CD4-positive, alpha-beta T cell treated with Interleukin-17A for 4 hours (primary cell): Measurements from ENCODE around the gene MEMO1.
"Not testable (repeated sequence)": the region's sequence is repeated elsewhere in the genome, so short reads cannot be mapped to it uniquely, and the experiment has no call there.

Experiments
- DNase-seq: peaks from one replicate; pipeline ENCODE4 v3.0.0-alpha.2; 2020; ENCODE audit warnings: mixed read lengths

MEMO1 gene

GRCh38 chr2:31997653-31998052 is 13.2 kb downstream of the MEMO1 start:
- no peak for DNase-seq

DNA sequence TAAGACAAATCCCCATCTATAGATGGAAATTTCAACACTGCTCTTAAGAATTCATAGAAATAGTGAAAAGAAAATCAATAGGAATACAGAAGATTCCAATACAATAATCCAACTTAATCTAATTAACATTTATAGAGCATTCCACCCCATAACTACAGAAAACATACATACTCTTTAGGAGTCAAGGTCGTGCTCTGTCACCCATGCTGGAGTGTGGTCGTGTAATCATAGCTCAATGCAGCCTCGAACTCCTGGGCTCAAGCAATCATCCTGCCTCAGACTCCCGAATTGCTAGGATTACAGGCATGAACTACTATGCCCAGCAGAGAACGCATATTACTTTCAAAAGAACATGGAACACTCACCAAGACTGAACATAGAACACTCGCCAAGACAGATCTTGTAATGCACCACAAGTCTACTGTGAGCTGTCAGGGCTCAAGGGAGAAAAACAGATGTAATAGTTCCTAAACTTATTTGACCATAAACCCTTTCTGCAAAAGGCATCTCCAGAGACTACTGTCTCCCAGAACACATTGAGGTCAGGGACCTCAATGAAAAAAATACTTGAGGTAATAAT is 14.1 kb downstream of the MEMO1 start:
- no peak for DNase-seq

- DNase-seq, result no peak
Observed at GRCh38 chr2:31992934-31993333, 17.9 kb downstream of the MEMO1 start.

DNA sequence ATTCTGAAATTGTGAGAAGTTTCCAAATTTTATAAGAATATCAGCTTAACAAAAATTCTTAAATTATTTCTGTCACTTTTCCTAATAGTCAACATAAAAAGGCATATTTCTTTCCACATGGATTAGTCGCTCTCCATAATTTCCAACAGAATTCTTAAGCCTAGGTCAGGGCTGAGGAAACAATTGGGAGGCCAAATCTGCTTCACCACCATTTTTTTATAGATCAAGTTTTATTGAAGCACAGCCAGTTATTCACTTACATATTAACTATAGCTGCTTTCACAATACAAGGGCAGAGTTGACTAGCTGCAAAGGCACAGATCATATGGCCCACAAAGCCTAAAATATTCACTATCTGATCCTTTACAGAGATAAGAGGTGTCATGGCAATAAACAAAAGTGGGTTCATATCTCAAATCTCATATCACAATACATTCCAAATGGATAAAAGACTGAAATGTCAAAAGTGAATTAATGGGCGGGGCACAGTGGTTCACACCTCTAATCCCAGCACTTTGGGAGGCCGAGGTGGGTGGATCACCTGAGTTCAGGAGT is 18.7 kb downstream of the MEMO1 start:
- DNase-seq, result no peak

DNA sequence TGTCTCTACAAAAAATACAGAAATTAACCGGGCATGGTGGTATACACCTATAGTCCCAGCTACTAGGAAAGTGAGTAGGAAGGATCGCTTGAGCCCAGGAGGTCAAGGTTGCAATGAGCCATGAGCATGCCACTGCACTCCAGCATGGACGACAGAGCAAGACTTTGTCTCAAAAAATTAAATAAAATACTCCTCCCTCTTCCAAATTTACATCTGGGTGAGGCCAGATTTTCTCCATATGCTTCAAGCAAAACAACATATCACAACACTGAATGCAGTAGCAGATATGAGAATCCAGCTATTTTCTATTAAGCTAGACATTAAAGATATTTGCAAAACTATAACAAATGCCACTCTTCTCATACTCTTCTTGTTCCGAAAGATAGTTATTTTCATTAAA is 20.9 kb downstream of the MEMO1 start:
- DNase-seq, result no peak

DNA sequence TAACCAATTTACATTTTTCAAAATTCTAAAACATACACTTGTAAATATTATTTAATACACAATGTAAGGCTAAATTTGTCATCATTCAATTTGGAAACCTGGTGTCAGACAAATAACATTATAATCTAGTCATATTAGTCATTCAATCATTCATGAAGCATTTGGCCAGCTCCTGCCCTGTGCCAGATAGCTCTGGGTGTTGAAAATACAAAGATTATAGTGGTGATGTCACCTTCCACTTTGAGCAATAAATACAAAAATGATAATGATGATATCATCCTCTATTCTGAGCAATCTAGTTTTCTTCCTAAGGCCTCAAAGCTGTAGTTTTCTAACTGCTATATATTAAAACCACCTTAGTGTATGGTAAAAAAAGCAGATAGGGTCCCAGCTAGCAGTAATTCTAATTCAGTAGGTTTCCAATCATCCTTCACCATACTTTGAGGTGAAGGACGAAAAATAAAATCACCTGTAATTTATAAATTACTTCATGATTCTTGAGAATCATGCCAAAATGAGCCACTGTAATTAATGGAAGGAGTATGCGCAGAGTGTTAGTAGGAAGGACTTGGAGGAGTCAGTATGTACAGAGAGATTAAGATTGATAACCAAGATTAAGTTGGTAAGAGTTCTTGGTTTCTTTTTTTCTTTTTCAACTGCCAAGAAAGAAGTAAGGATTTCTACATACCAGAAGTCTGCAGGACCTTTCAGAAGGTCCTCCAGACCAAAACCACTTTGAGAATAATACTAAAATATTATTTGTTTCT is 23.2 kb downstream of the MEMO1 start:
- DNase-seq, result no peak

GRCh38 chr2:31986906-31987305 is 23.9 kb downstream of the MEMO1 start:
- no peak for DNase-seq

GRCh38 chr2:31983762-31984467 is 26.9 kb downstream of the MEMO1 start:
- DNase-seq, result no peak

- DNase-seq, result peak; percentile 5
Observed at GRCh38 chr2:31980674-31981356, 30.0 kb downstream of the MEMO1 start.

- no peak for DNase-seq
Observed at GRCh38 chr2:31979956-31980355, 30.9 kb downstream of the MEMO1 start.

GRCh38 chr2:31979018-31979417 is 31.8 kb downstream of the MEMO1 start:
- no peak for DNase-seq

DNA sequence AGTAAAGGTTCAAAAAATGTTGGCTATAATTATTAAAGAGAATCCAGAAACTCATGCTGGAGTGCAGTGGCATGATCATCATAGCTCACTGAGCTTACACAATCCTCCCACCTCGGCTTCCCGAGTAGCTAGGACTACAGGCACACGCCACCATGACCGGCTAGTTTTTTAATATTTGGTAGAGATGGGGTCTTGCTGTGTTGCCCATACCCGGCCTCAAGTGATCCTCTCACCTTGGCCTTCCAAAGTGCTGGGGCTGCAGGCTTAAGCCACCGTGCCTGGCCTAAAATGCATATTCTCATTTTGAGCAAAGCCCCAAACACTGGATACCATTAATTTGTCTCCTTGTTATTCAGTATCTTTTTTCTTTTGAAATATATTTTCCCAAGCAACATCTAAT is 32.4 kb downstream of the MEMO1 start:
- no peak for DNase-seq

DNA sequence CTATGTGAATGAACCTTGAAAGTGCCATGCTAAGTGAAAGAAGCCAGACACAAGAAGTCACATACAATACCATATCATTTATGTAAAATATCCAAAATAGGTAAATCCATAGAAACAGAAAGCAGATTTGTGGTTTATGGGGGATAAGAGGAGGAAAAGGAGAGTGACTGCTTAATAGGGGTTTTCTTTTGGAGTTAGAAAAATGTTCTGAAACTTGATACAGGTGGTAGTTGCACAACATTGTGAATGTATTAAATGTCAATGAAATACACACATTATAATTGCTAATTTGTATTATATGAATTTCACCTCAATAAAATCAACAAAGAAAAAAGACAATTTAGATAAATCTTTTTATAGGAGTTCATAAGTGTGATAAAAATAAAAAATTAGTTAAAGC is 37.1 kb downstream of the MEMO1 start:
- DNase-seq, result no peak

DNA sequence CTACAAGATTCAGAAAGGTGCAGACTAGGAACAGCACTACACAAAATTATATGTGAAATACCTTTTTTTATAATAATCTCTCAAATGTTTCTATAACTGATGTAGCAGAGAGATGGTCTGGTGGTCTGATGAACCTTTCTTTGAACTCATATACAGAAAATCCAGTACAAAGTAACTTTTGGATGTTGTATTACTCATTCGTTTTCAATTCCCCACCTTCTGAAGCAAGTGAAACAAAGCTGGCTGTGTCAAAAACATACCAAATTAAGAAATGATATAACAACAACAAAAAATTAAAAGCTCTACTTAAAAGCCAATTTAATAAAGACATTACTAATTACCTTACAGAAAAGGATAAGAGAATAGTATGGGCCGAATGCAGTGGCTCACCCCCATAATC is 38.7 kb downstream of the MEMO1 start:
- no peak for DNase-seq

GRCh38 chr2:31969178-31969577 is 41.6 kb downstream of the MEMO1 start:
- DNase-seq, result no peak

DNA sequence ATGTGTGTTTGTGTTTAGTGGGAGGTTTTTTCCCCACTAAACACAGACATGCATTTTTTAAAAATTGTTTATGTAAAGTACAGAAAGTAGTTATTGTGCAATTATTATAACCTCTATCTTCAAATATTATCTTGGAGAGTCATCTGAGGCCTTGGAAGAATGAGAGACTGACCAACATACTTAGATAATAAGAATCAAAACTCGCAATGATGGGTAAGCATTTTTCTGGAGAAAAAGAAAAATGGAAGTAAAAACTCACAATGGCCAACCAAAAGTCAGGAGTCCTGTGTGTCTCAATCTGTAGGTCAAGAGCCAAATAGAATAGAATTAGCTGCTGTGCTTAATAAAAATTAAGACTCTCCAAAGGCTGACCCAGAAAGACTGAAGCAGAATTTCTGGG is 43.0 kb downstream of the MEMO1 start:
- DNase-seq, result no peak

- DNase-seq, result not testable (repeated sequence)
Observed at GRCh38 chr2:31966402-31966801, 44.4 kb downstream of the MEMO1 start.

DNA sequence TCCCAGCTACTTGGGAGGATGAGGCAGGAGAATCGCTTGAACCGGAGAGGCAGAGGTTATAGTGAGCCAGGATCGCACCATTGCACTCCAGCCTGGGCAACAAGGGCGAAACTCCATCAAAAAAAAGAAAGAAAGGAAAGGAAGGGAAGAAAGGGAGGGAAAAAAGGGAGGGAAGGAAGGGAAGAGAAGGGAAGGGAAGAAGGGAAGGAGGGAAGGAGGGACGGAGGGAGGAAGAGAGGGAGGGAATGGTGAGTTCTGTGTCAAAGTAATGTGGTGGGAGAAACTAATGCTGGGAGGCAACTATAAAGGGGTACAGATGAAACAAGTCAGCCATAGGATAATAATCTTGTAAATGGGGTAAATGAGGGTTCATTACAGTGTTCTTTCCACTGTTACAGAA is 45.7 kb downstream of the MEMO1 start:
- no peak for DNase-seq

DNA sequence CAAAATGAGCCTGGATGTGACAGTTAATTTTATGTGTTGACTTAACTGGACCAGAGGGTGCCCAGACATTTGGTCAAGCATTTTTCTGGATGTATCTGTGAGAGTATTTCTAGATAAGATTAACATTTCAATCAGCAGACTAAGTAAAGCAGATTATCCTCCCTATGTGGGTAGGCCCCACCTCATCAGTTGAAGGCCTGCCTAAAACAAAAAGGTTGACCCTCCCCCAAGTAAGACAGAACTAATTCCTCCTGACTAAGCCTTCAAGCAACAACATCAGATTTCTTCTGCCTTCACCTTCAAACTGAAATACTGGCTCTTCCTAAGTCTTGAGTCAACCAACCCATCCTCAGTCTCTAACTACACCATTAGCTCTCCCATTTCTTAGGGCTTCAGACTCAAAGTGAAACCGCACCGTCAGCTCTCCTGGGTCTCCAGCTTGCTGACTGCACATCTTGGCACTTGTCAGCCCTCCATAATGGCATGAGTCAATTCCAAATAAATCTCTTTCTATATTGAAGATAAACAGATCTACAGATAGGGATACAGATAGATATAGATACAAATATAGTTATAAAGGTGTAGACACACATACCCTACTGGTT is 47.9 kb downstream of the MEMO1 start:
- DNase-seq, result peak; percentile 4

GRCh38 chr2:31958140-31958717 is 52.6 kb downstream of the MEMO1 start:
- no peak for DNase-seq

GRCh38 chr2:31957354-31958139 is 53.3 kb downstream of the MEMO1 start:
- no peak for DNase-seq

- DNase-seq, result not testable (repeated sequence)
Observed at GRCh38 chr2:31956934-31957333, 53.9 kb downstream of the MEMO1 start.
